HEK293 (cell line): ENCODE data around the gene BCAS3.

Experiments used
- CTCF ChIA-PET: fragments of 350-600 bp; formaldehyde crosslinking; extraction: SDS; loops from one replicate; lab custom pipeline; 2021; ENCODE audit warnings: antibody characterized with exemption; lab: Yijun Ruan, JAX
- POLR2A ChIA-PET: fragments of 300-600 bp; formaldehyde crosslinking; extraction: SDS; loops from one replicate; lab custom pipeline; 2020; ENCODE audit warnings: antibody characterized with exemption, inconsistent platforms; lab: Yijun Ruan, JAX
- H3K27ac ChIP-seq: fragments of 200-500 bp; sonication (Bioruptor generic); 2 replicates; pipeline ENCODE4 v1.5.1; 2014; ENCODE audit warnings: low read depth, low read length, control low read depth, inconsistent platforms; ENCODE audit errors: extremely low read depth
- H3K36me3 ChIP-seq, 2 experiments: fragments of 200-500 bp in 1 of 2; sonication (Bioruptor generic) in 1 of 2; 1 replicate in 1 of 2; 2 replicates in 1 of 2; pipeline ENCODE4 v1.5.1; 2014 to 2017; ENCODE audit warnings: inconsistent platforms in 2 of 2, low read length in 2 of 2; ENCODE audit not compliant: control insufficient read depth in 2 of 2, insufficient read depth in 1 of 2
- H3K4me1 ChIP-seq: fragments of 200-500 bp; sonication (Bioruptor generic); 2 replicates; pipeline ENCODE4 v1.5.1; 2014; ENCODE audit warnings: mild to moderate bottlenecking, low read length, inconsistent platforms; ENCODE audit not compliant: control insufficient read depth, insufficient read depth
- H3K4me3 ChIP-seq: 2 replicates; pipeline ENCODE4 v1.5.1; 2011; ENCODE audit warnings: low read depth, mild to moderate bottlenecking, control low read depth, low read length, moderate library complexity
- H3K9me3 ChIP-seq: fragments of 200-500 bp; sonication (Bioruptor generic); 2 replicates; pipeline ENCODE4 v1.5.1; 2014; ENCODE audit warnings: low read depth, low read length, inconsistent platforms; ENCODE audit not compliant: control insufficient read depth, insufficient read depth
- BCL11B ChIP-seq: fragments of 450-650 bp; formaldehyde crosslinking; IDR thresholded peaks from 2 replicates; pipeline ENCODE4 v1.5.1; 2016; ENCODE audit warnings: low read depth, missing biosample characterization, missing genetic modification characterization
- KLF17 ChIP-seq: fragments of 450-650 bp; formaldehyde crosslinking; IDR thresholded peaks from 2 replicates; pipeline ENCODE4 v1.5.1; 2016; ENCODE audit warnings: missing biosample characterization, missing genetic modification characterization
- PATZ1 ChIP-seq: fragments of 450-650 bp; formaldehyde crosslinking; IDR thresholded peaks from 2 replicates; pipeline ENCODE4 v1.5.1; 2016; ENCODE audit warnings: missing biosample characterization, missing genetic modification characterization
- SCRT1 ChIP-seq: fragments of 450-650 bp; formaldehyde crosslinking; IDR thresholded peaks from 2 replicates; pipeline ENCODE4 v1.5.1; 2016; ENCODE audit warnings: missing biosample characterization, missing genetic modification characterization, borderline replicate concordance
- SCRT2 ChIP-seq: fragments of 450-650 bp; formaldehyde crosslinking; IDR thresholded peaks from 2 replicates; pipeline ENCODE4 v1.5.1; 2016; ENCODE audit warnings: missing biosample characterization, missing genetic modification characterization
- ZIC2 ChIP-seq: fragments of 450-650 bp; formaldehyde crosslinking; IDR thresholded peaks from 2 replicates; pipeline ENCODE4 v1.5.1; 2016; ENCODE audit warnings: missing biosample characterization, missing genetic modification characterization
- ZNF157 ChIP-seq: fragments of 450-650 bp; formaldehyde crosslinking; IDR thresholded peaks from 2 replicates; pipeline ENCODE4 v1.5.1; 2016; ENCODE audit warnings: missing biosample characterization, missing genetic modification characterization
- ZNF266 ChIP-seq: fragments of 450-650 bp; formaldehyde crosslinking; IDR thresholded peaks from 2 replicates; pipeline ENCODE4 v1.5.1; 2016; ENCODE audit warnings: missing biosample characterization, missing genetic modification characterization, low read depth
- ZNF302 ChIP-seq: fragments of 450-650 bp; formaldehyde crosslinking; IDR thresholded peaks from 2 replicates; pipeline ENCODE4 v1.5.1; 2016; ENCODE audit warnings: missing biosample characterization, missing genetic modification characterization, low read depth
- ZNF596 ChIP-seq: fragments of 450-650 bp; IDR thresholded peaks from 2 replicates; pipeline ENCODE4 v1.5.0; 2018; ENCODE audit warnings: missing biosample characterization, mild to moderate bottlenecking, missing genetic modification characterization, moderate library complexity
- ZNF600 ChIP-seq: fragments of 450-650 bp; formaldehyde crosslinking; IDR thresholded peaks from 2 replicates; pipeline ENCODE4 v1.5.1; 2016; ENCODE audit warnings: missing biosample characterization, missing genetic modification characterization
- ZNF707 ChIP-seq: fragments of 450-650 bp; formaldehyde crosslinking; IDR thresholded peaks from 2 replicates; pipeline ENCODE4 v1.5.1; 2016; ENCODE audit warnings: missing biosample characterization, missing genetic modification characterization
- TF ChIP-seq, protein P1 (sequence below): fragments of 450-650 bp; formaldehyde crosslinking; IDR thresholded peaks from 2 replicates; pipeline ENCODE4 v1.5.1; 2016; ENCODE audit warnings: missing biosample characterization, missing genetic modification characterization

Gene BCAS3

GRCh38 chr17:61406537-61406845 lies 728.8 kb downstream of the BCAS3 start (continued):
- TF ChIP-seq KLF17 (tag by site-specific recombination) (no peak), ZNF157 (tag by site-specific recombination) (no peak), ZNF266 (tag by site-specific recombination) (no peak), ZNF596 (tag by site-specific recombination) (no peak), ZNF302 (tag by site-specific recombination) (no peak), PATZ1 (tag by site-specific recombination) (no peak), SCRT1 (tag by site-specific recombination) (no peak)
- TF ChIP-seq, protein P1, sequence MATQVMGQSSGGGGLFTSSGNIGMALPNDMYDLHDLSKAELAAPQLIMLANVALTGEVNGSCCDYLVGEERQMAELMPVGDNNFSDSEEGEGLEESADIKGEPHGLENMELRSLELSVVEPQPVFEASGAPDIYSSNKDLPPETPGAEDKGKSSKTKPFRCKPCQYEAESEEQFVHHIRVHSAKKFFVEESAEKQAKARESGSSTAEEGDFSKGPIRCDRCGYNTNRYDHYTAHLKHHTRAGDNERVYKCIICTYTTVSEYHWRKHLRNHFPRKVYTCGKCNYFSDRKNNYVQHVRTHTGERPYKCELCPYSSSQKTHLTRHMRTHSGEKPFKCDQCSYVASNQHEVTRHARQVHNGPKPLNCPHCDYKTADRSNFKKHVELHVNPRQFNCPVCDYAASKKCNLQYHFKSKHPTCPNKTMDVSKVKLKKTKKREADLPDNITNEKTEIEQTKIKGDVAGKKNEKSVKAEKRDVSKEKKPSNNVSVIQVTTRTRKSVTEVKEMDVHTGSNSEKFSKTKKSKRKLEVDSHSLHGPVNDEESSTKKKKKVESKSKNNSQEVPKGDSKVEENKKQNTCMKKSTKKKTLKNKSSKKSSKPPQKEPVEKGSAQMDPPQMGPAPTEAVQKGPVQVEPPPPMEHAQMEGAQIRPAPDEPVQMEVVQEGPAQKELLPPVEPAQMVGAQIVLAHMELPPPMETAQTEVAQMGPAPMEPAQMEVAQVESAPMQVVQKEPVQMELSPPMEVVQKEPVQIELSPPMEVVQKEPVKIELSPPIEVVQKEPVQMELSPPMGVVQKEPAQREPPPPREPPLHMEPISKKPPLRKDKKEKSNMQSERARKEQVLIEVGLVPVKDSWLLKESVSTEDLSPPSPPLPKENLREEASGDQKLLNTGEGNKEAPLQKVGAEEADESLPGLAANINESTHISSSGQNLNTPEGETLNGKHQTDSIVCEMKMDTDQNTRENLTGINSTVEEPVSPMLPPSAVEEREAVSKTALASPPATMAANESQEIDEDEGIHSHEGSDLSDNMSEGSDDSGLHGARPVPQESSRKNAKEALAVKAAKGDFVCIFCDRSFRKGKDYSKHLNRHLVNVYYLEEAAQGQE (tag by site-specific recombination): no peak

GRCh38 chr17:61406971-61407911 lies 729.6 kb downstream of the BCAS3 start:
- TF ChIP-seq SCRT2 (tag by site-specific recombination): peak; percentile 41; the same call in 1 of the 2 replicates
- peak; percentile 90 for TF ChIP-seq ZIC2 (tag by site-specific recombination)
- TF ChIP-seq ZNF707 (tag by site-specific recombination): no peak
- CTCF ChIA-PET: interaction anchor here (0.6 to 0.7 kb wide), 3 partner anchors 16 to 197 kb away, joined by 3 read pairs; no protein-coding TSS in a partner anchor
- no peaks in the 10 kb centered on the region for H3K4me1 ChIP-seq
- no peak overlapping the region for H3K27ac ChIP-seq
- no peaks in the 10 kb centered on the region for H3K9me3 ChIP-seq
- H3K36me3 ChIP-seq: peaks cover 5 to 65% of the 10 kb centered on the region in 2 experiments; a peak in 2 of 3 replicates
- POLR2A ChIA-PET: no interaction called here
- no peak overlapping the region for H3K4me3 ChIP-seq

DNA sequence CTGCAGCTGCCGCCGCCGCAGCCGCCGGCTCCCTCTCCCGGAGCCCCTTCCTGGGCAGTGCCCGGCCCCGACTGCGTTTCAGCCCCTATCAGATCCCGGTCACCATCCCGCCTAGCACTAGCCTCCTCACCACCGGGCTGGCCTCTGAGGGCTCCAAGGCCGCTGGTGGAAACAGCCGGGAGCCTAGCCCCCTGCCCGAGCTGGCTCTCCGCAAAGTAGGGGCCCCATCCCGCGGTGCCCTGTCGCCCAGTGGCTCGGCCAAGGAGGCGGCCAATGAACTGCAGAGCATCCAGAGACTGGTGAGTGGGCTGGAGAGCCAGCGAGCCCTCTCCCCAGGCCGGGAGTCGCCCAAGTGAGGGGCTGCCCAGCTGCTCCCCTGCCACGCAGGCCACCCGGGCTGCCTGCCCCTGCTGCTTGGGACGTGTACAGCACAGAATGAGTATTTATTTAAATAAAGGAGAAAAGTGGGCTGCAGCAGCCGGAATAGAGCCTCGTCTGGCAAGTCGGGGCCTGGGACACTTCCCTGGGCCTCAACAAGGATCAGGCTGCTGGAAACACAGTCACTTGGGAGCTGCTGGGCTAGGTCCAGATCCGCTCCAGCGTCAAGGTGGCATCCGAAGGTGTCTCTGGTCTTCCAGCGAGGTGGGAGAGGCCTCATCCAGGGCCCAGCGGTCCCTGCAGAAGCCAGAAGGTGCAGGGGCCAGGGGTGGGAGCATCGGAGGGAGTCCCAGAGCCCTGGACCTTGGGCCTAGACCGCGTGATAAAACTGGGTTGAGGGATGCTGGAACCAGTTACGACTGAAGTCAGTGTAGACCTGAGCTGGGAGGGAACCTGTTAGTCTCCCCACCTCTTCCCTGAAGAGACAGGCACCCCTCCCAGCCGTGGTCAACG lies 730.7 kb downstream of the BCAS3 start:
- Histone ChIP-seq H3K27ac (no peak overlapping the region), H3K4me1 (peaks cover 3% of the 10 kb centered on the region), H3K4me3 (no peak overlapping the region), H3K9me3 (no peaks in the 10 kb centered on the region), H3K36me3 (peaks cover 0 to 54% of the 10 kb centered on the region in 2 experiments; a peak in 1 of 3 replicates)
- TF ChIP-seq ZNF600: 0 out of 2 replicates have a peak, but pooled peaks have one; percentile 37
- no peak for TF ChIP-seq BCL11B (tag by site-specific recombination)
- POLR2A ChIA-PET: interaction anchor here (2.7 kb wide), 1 partner anchor 9 kb away, joined by 18 read pairs; the partner anchor contains the start of gene TBX2
- CTCF ChIA-PET: interaction anchor here (0.6 to 2.1 kb wide), 9 partner anchors 7 to 724 kb away, joined by 3 to 17 read pairs (median 4); no protein-coding TSS in a partner anchor
